HT-29 (cell line): ENCODE measurements around the gene PTPRR. TPM values are rescaled to one million over a fixed set of nuclear protein-coding genes. Genes with fewer than 3 reads are reported as not detected.
"Not testable (repeated sequence)": the region's sequence is repeated elsewhere in the genome, so short reads cannot be mapped to it uniquely, and the experiment has no call there.

Experiments
- DNase-seq: peaks from one replicate; pipeline ENCODE4 v3.0.0-alpha.2; 2015; ENCODE audit warnings: low spot score
- total RNA-seq: library from RNA; depleted of rRNA; stranded (reverse); fragments of >200 nt; shearing (Covaris generic); gene quantifications from 2 replicates; pipeline ENCODE4 v1.2.3, GENCODE V29; 2014

The PTPRR gene
- total RNA-seq, 1 experiment from 2014 or later: 0.66 TPM

DNA sequence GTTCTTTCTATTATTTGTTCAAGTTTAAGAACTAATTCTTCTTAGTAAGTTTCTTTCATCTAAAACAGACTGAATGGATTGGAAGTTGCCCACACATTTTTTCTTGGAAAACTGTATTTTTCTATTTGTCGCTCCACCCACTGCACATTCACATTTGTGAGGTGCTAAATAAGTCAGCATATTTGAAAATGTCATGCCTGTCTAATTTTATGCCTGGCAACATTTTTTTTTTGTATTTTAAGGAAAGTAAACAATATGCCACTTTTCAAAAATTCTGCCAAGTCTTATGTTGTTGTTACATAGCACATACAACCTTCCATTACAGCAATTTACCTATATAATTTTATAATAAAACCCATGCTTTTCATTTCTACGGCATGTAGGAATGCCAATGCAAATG, 170.6 kb downstream of the PTPRR start:
- no peak for DNase-seq

DNA sequence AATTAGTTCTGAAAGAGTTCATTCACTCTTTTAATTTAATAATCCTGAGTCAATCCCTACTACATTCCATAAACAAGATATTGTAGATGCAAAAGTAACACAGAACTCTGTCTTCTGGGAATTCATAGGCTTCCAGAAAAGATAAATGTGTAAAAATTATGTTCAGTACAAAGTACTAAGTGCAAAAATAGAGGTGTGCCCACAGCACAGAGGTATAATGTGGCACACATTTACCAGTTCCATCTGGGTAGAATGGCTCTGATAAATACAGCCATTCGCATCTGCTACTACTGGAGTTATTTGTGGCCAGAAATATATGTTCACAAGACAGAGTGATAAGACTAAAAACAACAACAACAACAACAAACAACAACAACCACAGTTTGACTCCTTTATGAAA, 171.7 kb downstream of the PTPRR start:
- DNase-seq: no peak

DNA sequence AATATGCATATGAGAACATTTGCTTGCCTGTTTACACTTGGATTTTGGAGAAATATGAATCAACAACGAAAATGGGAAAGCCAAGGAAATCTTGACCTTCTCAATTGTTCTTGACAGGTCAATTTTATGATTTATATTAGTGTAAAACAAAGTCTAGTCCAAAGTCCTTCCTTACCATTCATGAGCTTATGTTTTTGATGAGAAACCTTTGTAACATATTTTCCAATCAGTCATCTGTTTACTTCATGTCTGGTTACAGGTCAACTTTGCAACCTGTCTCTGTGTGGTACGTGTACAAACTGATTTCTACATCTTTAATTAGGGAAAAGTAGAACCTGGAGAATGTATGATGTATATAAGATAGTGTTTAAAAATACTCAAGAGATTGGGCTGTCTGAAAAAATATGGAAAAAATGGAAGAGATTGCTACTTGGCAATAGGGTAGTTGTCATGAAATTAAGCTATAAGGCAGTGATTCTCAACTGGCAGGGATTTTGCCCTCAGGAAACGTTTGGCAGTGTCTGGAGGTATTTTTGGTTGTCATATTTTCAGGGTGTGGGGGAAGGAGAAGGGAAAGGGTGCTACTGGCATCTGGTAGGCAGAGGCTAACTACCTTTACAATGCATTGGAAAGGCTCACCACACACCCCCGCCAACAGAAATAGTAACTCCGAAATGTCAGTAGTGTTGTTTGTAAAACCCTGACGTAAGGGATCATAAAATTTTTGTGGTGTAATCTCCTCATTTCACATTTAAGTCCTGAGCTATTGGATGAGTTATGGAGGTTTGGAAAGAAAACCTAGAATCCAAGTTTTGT, 172.9 kb downstream of the PTPRR start:
- DNase-seq: no peak

DNA sequence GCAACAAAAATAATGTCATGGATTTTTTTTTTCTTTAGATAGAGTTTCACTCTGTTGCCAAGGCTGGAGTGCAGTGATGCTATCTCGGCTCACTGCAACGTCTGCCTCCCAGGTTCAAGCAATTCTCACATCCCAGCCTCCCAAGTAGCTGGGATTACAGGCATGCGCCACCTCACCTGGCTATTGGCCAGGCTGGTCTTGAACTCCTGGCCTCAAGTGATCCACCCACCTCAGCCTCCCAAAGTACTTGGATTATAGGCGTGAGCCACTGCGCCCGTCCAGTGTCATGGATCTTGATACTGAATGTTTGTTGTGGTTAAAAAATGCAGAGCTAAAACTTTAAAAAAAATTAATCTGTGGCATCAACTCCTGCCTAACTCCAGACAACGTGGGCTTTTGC, 175.5 kb downstream of the PTPRR start:
- no peak for DNase-seq

DNA sequence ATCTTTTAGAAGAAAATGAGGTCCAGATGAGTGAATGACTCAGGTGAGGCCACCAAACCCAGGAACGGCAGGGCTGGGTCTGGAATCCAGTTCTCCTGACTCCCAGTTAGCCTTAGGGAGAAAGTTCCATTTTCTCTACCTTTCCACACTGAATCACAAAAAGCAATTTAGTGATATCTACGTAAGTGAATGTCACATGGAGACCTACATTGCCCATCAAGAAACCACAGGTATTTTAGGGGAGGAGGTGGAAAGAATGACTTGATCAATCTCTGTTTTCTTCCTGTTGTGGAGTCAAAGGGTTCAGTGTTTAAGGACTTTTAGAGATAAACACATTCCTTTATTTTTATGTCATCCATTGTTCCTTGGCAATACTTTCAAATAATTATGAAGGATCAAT, 176.4 kb downstream of the PTPRR start:
- no peak for DNase-seq

DNA sequence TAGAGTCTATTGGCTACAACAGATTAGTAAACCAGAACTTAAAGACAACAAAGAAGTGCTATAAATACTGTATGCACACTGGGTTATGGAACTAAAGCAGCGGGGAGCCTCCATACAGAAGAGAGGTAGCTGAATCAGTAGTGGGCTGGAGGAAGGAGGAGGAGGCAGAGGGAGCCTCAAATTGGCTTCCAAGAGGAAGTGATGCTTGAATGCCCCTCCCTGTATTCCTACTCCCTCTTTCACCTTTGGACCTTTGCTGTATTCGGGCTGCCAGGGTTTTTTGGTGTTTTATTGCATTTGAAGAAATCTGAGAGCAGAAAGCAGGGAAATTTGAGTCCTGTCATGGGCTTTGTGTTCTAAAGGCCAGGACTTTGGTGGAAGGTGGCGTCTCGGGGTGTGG, 179.3 kb downstream of the PTPRR start:
- DNase-seq: no peak

DNA sequence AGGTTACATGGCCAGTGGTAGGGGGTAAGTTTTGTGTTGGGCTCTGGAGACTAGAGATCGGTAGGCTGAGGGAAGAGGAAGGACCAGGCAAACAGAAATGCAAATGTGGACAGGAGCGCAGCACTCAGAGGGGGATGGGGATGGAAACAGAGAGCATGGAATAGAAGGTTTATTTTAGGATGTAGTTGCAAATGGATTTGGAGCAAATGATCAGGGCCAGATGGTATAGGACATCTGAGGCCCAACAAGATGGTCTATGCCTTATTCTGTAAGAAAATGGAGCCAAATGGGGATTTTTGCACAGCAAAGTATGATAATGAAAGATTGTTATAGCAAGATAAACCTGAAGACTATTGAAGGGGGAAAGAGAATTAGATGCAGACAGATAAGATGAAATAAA, 180.8 kb downstream of the PTPRR start:
- no peak for DNase-seq

DNA sequence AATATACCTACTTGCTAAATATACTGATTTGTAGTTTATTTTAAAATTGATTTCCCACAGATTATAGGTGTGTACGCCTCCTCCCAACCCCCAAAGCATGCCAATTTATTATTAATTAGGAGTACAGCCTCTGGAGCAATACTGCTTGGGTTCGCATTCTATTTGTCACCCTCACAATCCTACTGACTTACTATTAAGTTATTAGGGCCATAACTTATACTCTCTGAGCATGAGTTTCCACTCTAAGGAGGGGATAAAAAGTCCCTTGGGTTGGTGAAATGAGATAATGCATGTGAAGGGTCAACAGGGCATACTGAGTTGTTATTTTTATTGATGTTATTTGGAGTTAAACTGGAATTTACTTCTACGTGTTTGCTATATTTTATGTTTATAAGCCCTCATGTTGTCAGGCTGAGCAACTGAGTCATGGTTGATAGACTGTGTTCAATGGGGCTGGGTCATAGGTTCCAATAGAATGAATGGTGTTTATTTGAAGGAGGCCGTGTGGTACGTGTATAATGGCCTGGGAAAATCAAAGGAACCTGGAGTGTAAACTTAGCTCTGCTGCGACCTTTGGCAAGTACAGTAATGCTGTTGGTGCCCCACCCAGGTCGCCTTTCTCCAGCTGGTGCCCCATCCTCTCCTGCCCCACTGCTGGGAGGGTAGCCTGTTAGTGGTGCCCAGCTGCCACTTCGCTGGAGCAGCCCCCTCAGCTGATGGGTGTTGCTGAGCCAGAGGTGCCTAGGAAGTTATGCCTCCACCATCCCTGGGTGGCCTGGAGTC, 184.0 kb downstream of the PTPRR start:
- DNase-seq: no peak

DNA sequence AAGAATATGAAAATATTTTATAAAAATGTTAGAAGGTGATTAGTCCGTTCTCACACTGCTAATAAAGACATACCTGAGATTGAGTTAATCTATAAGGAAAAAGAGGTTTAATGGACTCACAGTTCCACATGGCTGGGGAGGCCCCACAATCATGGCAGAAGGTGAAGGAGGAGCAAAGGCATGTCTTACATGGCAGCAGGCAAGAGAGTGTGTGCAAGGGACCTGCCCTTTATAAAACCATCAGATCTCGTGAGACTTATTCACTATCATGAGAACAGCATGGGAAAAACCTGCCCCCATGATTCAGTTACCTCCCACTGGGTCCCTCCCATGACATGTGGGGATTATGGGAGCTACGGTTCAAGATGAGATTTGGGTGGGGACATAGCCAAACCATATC, 185.3 kb downstream of the PTPRR start:
- DNase-seq: not testable (repeated sequence)

DNA sequence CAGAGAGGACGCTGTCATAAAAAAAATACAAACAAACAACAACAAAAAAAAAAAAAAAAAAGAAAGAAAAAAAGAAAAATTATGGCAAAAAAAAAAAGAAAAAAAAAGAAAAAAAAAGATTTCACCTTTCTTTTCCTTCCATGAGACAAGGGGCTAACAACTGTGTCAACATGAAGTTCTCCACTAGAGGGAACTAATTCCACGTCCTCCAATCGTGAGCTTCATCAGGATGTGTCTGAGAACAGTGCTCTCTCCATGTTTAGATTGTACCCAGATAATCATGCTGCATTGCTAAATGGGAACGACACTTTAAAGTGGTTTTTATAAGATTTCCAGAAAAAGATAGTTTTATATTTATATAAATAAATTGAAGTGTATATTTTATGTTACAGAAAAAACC, 187.2 kb downstream of the PTPRR start:
- DNase-seq: peak; percentile 88

DNA sequence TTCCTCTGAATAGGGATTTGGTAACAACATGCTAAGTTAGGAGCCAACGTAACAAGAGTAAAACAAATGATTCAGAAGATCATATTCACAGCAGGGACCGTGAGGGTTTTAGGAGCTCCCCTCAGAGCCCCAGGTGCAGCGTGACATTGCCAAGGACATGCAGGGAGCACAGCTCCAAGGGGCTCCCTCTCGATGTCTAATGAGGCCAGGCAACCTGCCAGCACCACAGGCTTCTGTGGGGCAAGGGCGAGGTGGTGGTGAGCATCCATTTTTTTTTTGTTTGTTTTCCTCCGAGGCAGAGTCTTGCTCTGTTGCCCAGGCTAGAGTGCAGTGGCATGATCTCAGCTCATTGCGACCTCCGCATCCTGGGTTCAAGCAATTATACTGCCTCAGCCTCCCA, 188.3 kb downstream of the PTPRR start:
- no peak for DNase-seq

DNA sequence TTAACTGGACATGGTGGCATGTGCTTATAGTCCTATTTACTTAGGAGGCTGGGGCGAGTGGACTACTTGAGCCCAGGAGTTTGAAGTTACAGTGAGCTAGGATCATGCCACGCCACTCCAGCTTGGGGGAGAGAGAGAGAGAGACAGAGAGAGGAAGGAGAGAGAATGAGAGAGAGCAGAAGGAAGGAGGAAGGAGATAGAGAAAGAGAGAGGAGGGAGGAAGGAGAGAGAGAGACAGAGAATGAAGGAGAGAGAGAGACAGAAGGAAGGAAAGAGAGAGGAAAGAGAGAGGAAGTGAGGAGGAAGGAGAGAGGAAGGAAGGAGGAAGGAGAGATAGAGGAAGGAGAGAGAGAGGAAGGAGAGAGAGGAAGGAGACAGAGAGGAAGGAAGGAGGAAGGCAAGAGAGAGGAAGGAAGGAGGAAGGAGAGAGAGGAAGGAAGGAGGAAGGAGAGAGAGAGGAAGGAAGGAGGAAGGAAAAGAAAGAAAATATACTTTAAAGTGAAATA, 189.8 kb downstream of the PTPRR start:
- no peak for DNase-seq

DNA sequence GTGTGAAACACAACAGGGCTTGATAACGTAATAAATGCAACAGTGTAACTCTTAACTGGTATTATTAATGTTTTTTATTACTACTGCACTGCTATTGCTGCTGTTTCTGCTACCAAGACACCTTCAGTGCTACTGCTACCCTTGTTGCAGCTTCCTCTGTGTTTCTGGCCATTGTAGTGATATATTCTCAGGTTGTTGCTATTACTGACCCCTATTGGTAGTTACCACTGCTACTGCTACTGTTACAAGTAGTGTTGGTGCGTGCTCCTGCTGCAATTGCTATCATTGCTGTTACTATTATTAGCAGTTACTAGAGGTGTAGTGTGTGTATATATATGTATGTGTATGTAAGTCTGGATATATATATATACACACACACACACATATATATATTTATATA, 196.1 kb downstream of the PTPRR start:
- DNase-seq: peak; percentile 28

DNA sequence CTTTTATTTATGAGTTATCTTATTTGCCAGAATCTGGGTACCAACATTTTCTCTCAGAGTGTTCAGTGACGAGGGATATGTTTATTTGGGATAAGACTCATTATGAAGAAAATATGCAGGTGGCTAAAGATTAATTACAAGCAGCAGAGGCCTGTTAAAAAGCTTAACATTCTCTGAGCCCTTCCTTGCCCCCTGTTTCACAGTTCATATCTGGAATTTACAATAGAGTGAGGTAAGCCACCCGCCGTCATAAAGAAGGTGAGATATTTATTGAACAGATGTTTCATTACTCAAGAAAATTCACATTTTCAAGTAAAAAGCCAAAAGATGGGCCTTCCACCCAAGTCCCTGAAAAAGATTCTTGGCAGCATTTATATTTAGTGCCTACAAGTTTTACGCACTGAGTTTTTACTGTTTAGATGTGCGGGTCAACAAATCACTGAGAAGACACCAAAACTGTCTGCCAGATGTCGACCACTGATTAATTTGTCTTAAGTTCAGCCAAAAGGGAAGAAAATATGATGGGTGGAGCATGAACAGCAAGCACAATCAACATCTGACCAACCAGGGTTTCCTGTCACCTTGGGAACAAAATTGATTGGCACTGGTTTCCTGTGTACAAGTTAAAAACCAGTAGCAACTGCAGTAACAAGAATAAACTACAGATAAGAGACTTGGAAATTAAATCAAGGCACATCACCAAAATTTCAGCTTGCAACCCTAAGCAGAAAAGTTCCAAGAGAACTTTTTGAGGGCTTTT, 197.8 kb downstream of the PTPRR start:
- DNase-seq: peak; percentile 39

DNA sequence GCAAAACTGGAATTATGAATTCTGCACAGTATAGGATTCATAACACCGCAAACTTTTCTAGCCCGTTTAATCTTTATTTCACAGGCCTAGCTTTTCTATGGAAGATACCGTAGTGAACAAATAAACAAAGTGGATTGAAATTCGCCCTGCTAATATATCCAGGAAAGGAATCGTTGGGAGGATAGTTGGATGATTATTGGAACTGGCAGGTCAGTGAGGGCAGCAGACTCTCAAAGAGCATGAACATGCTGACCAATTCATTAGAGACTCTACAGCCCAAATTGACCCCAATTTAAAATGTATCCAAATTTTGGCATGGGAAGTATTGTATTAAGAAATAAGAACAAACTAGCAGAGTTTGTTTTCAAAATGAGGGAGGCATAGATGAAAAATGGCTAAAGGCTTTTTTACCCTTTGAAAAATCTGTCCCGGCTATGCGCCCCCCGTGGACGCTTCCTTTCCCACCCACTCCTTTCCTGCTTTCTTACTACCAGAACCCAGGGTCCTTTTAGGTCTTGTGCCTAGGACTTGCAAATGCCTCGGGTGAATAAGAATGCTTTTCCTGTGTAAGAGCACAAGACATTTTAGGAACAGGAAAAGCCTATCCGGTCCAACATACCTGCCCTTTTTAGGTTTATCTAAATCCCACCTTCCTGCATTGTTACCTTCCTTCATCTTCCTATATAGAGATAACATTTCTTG, 198.7 kb downstream of the PTPRR start:
- DNase-seq: no peak

DNA sequence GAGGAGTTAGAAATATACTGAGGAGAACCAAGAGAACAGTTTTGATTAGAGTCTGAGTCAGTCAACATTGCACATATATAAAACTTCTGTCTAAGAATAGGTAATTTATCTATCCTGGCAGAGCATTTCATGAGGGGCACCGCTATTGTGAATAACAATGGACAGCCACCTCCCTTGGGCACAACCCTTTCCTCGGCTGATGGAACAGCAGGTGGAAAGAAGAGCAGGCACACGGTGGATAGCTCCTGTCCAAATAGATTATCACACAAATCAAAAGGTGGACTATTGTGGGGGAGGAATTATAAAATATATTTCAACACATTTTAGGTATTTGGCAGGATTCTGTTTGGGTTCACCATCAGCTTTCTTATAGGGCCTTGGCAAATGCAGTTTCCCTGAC, 199.3 kb downstream of the PTPRR start:
- DNase-seq: no peak

DNA sequence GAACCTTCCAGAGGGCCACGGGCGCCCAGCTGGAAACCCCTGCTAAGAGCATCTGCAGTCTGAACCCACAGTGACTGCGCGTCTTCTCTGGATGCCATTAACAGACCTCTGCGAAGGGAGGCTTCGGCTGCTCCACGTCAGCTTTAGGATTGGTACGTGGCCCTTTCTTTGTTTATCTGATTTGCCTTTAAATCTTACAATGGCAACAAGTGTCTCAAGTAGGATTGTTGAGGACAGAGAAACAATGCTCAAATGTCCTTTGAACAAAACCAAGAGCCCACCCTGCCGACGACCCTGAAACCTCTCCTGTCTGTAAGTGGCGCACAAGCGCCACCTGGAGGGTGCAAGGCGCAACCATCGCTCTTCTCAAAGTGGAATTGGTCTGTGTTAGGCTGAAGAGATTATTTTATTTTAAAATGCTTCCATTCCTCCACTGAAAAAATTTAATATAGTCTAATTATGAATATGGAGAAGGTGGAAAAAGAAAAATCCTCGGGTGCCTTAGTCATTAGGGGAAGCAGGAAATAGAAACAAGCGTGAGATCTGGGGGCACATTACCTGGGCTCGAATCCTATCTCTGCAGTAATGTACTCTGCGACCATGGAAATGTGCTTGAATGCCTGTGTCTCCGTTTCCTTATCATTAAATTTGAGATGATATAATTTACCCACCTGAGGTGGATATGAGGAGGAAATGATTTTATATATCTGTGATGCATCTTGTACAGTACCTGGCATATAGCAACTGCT, 200.7 kb downstream of the PTPRR start:
- peak; percentile 55 for DNase-seq

DNA sequence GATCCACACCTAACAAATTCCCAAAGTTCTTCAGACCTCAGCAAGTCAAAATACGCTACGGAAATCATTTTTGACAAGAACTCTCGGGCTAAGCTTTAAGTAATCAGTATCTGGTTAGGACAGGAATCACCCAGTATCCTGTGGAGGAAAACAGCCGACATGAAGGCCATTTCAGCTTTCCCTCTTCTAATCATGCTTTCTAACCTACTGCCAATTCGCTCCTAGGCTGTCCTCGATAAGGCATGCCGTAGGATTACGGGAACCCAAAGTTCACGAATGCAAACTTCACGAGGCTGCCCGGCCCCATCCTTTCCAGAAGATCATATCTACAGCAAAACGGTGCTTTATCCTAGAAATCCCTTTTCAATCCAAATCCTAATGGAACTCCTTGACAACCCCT, 201.5 kb downstream of the PTPRR start:
- DNase-seq: no peak

DNA sequence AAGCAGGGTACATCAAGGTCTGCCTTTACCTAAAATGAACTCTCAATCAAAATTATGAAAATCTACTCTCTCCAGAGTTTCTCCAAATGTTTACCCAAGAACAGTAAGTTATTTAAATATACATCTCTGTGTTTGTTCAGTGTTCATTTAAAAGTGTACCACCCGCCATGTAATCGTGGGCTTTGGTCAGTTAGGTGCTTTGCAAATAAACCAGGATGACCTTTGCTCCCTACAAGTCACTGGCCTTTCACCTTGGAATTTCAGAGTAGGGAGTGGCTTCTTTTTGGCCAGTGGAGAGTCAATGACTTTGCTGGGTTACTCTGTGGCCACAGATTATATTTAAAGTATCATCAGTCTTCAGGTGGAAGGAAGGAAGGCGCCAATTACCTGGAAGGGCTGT, 208.7 kb downstream of the PTPRR start:
- DNase-seq: no peak

DNA sequence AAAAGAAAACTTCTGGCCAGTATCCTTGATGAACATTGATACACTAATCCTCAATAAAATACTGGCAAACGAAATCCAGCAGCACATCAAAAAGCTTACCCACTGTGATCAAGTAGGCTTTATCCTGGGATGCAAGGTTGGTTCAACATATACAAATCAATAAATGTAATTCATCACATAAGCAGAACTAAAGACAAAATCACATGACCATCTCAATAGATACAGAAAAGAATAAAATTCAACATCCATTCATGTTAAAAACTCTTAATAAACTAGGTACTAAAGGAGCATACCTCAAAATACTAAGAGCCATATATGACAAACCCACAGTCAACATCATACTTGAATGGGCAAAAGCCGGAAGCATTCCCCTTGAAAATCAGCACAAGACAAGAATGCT, 211.5 kb downstream of the PTPRR start:
- DNase-seq: no peak

DNA sequence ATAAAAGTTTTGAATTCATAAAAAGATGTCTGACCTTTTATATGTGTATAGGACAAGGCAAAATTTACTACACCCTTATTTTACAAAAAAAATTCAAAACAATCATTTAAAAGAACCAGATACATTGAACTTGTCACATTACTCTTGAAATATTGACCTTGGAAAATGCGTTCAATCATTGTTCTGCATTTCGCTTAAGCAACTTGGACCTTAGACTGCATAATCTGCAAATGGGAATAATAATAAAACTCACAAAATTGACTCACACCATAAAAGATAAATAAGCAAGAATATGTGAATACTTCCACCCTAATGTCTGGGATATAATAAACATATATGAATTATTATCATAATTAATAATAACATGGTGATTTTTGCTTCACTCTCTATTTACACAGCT, 213.9 kb downstream of the PTPRR start:
- DNase-seq: no peak
